ENCODE data around the gene DERL3. TPM values are rescaled to one million over a fixed set of nuclear protein-coding genes. Genes with fewer than 3 reads are reported as not detected.

The DERL3 gene
- total RNA-seq, 1 donor from 2014 or later = 5.8 TPM

DNA sequence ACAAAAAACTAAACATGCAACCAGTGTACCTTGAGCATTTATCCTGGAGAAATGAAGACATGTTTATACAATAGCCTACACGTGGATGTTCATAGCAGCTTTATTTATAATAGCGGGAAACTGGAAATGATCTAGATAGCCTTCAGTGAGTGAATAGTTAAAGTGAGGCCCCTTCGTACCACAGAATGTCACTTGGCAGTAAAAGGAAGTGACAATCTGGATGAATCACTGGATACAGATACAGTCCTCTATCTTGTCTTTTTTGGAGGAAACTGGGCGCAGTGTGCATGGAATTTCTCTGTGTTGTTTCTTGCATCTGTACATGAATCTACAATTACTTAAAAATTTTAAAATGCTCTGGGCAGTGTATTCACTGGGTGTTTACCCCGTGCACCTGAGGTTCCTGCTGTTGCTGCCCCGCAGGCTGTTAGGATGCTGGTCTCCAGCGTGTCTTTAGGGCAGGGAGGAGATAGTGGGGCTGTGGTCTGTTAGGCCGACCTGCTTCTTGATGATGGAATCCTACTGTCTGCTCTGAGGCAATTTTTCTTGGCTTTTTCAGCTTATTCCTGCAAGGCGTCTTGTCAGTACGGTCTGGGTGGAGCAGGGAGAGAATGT is 23.2 kb downstream of the DERL3 start:
- Histone ChIP-seq H3K4me3 (no peak overlapping the region), H3K9me3 (no peaks in the 10 kb centered on the region), H3K4me1 (no peaks in the 10 kb centered on the region), H3K27me3 (ENCODE audit: low read depth) (no peaks in the 10 kb centered on the region), H3K27ac (no peak overlapping the region), H3K36me3 (peaks cover 91% of the 10 kb centered on the region)
- ATAC-seq (no peak), DNase-seq (peak; percentile 3)
- intact Hi-C loops (cut with DNase I) = no loop called here
- TF ChIP-seq, protein P1, sequence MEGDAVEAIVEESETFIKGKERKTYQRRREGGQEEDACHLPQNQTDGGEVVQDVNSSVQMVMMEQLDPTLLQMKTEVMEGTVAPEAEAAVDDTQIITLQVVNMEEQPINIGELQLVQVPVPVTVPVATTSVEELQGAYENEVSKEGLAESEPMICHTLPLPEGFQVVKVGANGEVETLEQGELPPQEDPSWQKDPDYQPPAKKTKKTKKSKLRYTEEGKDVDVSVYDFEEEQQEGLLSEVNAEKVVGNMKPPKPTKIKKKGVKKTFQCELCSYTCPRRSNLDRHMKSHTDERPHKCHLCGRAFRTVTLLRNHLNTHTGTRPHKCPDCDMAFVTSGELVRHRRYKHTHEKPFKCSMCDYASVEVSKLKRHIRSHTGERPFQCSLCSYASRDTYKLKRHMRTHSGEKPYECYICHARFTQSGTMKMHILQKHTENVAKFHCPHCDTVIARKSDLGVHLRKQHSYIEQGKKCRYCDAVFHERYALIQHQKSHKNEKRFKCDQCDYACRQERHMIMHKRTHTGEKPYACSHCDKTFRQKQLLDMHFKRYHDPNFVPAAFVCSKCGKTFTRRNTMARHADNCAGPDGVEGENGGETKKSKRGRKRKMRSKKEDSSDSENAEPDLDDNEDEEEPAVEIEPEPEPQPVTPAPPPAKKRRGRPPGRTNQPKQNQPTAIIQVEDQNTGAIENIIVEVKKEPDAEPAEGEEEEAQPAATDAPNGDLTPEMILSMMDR (IDR thresholded peaks at IDR 0.05) = no peak

DNA sequence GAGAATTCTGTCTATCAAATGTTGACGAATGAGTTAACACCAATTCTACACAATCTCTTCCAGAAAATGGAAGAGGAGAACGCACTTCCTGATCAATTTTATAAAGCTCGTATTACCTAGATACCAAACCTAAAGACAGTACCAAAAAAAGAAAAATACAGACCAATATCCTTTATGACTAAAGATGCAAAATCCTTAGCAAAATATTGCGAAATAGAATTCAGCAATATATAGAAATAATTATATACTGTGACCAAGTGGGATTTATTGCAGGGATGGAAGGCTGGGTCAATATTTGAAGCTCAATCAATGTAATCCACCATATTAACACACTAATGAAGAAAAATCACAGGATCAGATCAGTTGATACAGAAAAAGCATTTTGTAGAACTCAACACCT is 26.4 kb downstream of the DERL3 start:
- Histone ChIP-seq H3K4me1 (no peaks in the 10 kb centered on the region), H3K27ac (no peak overlapping the region), H3K36me3 (peaks cover 83% of the 10 kb centered on the region), H3K27me3 (ENCODE audit: low read depth) (no peaks in the 10 kb centered on the region), H3K4me3 (no peak overlapping the region), H3K9me3 (no peaks in the 10 kb centered on the region)
- no peak for DNase-seq
- ATAC-seq = no peak
- intact Hi-C loops (cut with DNase I) = no loop called here
- TF ChIP-seq, protein P1 (IDR thresholded peaks at IDR 0.05) = no peak

DNA sequence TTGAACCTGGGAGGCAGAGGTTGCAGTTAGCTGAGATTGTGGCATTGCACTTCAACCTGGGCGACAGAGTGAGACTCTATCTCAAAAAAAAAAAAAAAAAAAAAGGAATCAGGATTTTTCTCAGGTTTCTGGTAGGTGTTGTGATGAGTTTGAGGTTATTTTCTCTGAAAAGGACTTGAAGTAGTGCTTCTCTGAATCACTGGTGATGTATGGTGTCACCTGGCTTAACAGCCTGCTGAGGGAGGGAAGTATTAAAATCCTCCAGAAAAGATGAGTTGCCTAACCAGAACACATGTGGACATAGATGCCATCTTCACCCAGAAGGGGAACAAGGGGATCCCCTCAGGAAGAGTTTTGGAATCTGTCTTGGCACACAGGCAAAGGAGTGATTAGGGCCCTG is 32.0 kb downstream of the DERL3 start:
- no peak overlapping the region for H3K4me3 ChIP-seq
- intact Hi-C loops (cut with DNase I) = no loop called here

DNA sequence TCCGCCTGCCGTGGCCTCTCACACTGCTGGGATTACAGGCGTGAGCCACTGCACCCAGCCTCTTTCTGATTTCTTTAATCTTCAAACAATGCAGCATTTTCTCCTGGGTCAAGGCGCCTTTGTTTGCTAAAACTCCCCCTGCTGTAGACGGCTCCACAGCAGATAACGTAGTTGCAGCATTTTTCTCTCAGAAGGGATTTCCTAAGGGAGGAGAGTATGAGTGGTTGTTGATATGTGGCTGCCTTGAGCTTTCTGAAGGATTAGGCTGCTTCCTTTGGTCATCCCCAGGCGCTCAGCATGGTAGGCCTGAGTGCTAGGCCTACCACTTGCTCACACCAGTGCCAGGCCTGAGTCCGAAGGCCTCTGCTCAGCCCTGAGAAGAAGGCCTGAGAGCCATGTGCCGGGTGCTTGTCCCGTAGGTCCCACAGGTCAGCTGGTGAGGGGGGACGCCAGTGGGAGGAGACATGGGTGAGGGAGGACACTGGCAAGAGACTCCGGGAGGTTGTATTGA is 34.0 kb downstream of the DERL3 start:
- H3K27me3 ChIP-seq (ENCODE audit: low read depth) = no peaks in the 10 kb centered on the region
- no peaks in the 10 kb centered on the region for H3K4me1 ChIP-seq
- no peak for ATAC-seq
- no peaks in the 10 kb centered on the region for H3K9me3 ChIP-seq
- intact Hi-C loops (cut with DNase I) = no loop called here
- no peak overlapping the region for H3K27ac ChIP-seq
- peaks cover 92% of the 10 kb centered on the region for H3K36me3 ChIP-seq
- TF ChIP-seq, protein P1 (IDR thresholded peaks at IDR 0.05) = no peak
- DNase-seq = peak; percentile 26
- no peak overlapping the region for H3K4me3 ChIP-seq

More for the DNA sequence above, 32.0 kb downstream of the DERL3 start:
- no peaks in the 10 kb centered on the region for H3K27me3 ChIP-seq (ENCODE audit: low read depth)
- no peak for DNase-seq
- ATAC-seq = no peak
- TF ChIP-seq, protein P1 (IDR thresholded peaks at IDR 0.05) = no peak
- H3K4me1 ChIP-seq = no peaks in the 10 kb centered on the region
- no peaks in the 10 kb centered on the region for H3K9me3 ChIP-seq
- H3K36me3 ChIP-seq = peaks cover 92% of the 10 kb centered on the region
- H3K27ac ChIP-seq = no peak overlapping the region

DNA sequence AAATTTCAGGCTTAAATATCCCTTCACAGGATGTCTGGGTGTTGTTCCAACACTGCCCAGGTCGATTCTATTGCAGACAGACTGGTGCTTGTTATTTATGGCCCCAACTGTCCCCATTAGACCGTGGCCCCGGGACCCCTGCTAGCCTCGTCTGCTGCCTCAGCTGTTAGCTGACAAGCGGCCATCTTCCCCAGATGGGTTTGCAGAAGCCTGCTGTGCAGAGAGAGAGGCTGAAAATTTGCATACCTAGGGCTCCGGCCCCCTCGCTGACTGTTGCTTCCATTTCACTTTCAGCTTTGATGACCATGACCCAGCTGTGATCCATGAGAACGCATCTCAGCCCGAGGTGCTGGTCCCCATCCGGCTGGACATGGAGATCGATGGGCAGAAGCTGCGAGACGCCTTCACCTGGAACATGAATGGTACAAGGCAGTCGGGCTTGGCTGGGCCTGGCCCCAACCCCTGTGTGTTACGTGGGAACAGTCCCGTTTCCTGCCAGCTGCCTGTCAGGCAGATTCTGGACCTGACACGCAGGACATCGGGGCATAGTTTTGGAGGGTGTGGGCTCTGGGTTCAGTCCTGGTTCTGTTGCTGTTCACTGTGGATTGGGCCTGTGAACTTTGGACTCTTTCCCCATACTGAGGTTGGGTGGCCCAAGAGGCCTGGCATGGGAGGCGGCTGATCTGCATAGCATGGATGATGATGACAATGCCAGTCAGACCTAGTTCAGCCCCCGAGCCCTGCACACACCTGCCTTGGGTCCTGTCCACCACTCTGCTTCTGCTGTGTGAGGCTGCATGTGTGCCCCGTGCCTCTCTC is 35.6 kb downstream of the DERL3 start:
- H3K27me3 ChIP-seq (ENCODE audit: low read depth) = no peaks in the 10 kb centered on the region
- no peaks in the 10 kb centered on the region for H3K4me1 ChIP-seq
- H3K9me3 ChIP-seq = no peaks in the 10 kb centered on the region
- H3K36me3 ChIP-seq = peaks cover 94% of the 10 kb centered on the region
- DNase-seq (peak; percentile 27), ATAC-seq (no peak)
- no peak overlapping the region for H3K27ac ChIP-seq
- no peak overlapping the region for H3K4me3 ChIP-seq
- TF ChIP-seq, protein P1 (IDR thresholded peaks at IDR 0.05) = no peak
- intact Hi-C loops (cut with DNase I) = no loop called here

Measured in lower lobe of right lung (tissue), 2 donors.